T47D (cell line): Measurements from ENCODE around the gene ACSL6.

ENCODE experiments used
- DNase-seq, 2 experiments: peaks; one replicate each; pipeline versions ENCODE4 v3.0.0 to v3.0.0-alpha.2; 2011 to 2012; ENCODE audit warnings: low read depth in 1 of 2, low spot score in 1 of 2
- JUND ChIP-seq: IDR thresholded peaks from 2 replicates; pipeline ENCODE4 v1.6.1; 2012; ENCODE audit warnings: low read depth
- in situ Hi-C: cut with HindIII; loops from 2 replicates; pipeline ENCODE4 v1.10.0; 2016; ENCODE audit warnings: low sequenced_read_pairs, low pct_unique_long_range_greater_than_20kb

Gene ACSL6

GRCh38 chr5:132054031-132054696, 42.7 kb upstream of the ACSL6 start:
- TF ChIP-seq JUND: no peak
- DNase-seq: no peak
- in situ Hi-C loops: no loop called here

GRCh38 chr5:132053483-132053882, 42.0 kb upstream of the ACSL6 start:
- no peak for DNase-seq
- TF ChIP-seq JUND: no peak
- in situ Hi-C loops: no loop called here

- DNase-seq: no peak
- TF ChIP-seq JUND: no peak
- in situ Hi-C loops: no loop called here
These were observed 41.1 kb upstream of the ACSL6 start for GRCh38 chr5:132052520-132052919.

GRCh38 chr5:132050661-132051552, 39.4 kb upstream of the ACSL6 start:
- in situ Hi-C loops: no loop called here
- no peak for DNase-seq
- no peak for TF ChIP-seq JUND

GRCh38 chr5:132050136-132050535, 38.7 kb upstream of the ACSL6 start:
- no peak for TF ChIP-seq JUND
- DNase-seq: no peak
- in situ Hi-C loops: no loop called here

GRCh38 chr5:132049559-132049958, 38.1 kb upstream of the ACSL6 start:
- DNase-seq: no peak
- in situ Hi-C loops: no loop called here
- TF ChIP-seq JUND: no peak

GRCh38 chr5:132049093-132049492, 37.6 kb upstream of the ACSL6 start:
- no peak for DNase-seq
- TF ChIP-seq JUND: no peak
- in situ Hi-C loops: no loop called here

- in situ Hi-C loops: no loop called here
These were observed 35.4 kb upstream of the ACSL6 start for GRCh38 chr5:132046880-132047299.

GRCh38 chr5:132044207-132044606, 32.7 kb upstream of the ACSL6 start:
- in situ Hi-C loops: no loop called here
- no peak for TF ChIP-seq JUND
- no peak for DNase-seq

More at GRCh38 chr5:132046880-132047299, 35.4 kb upstream of the ACSL6 start:
- TF ChIP-seq JUND: no peak
- DNase-seq: no peak

- no peak for TF ChIP-seq JUND
- DNase-seq: no peak
- in situ Hi-C loops: no loop called here
These were observed 25.9 kb upstream of the ACSL6 start for GRCh38 chr5:132037353-132037752.

GRCh38 chr5:132033122-132033521, 21.7 kb upstream of the ACSL6 start:
- TF ChIP-seq JUND: no peak
- no peak for DNase-seq
- in situ Hi-C loops: no loop called here

- DNase-seq: no peak
- no peak for TF ChIP-seq JUND
- in situ Hi-C loops: no loop called here
These were observed 20.7 kb upstream of the ACSL6 start for GRCh38 chr5:132032196-132032595.

- in situ Hi-C loops: no loop called here
- DNase-seq: no peak
- TF ChIP-seq JUND: no peak
These were observed 19.2 kb upstream of the ACSL6 start for GRCh38 chr5:132030610-132031009.
